KMS-11 (cell line): ENCODE measurements around the gene ZNF45.

ENCODE experiments used
- H2AFZ ChIP-seq: fragments of 200-600 bp; sonication (generic); 2 replicates; pipeline ENCODE4 v1.6.1; 2016; ENCODE audit warnings: antibody characterized with exemption, mixed run types, low read depth
- H3K27ac ChIP-seq: fragments of 200-600 bp; sonication (generic); 2 replicates; pipeline ENCODE4 v1.6.1; 2016; ENCODE audit warnings: mild to moderate bottlenecking, mixed run types
- H3K27me3 ChIP-seq: fragments of 200-600 bp; sonication (generic); 2 replicates; pipeline ENCODE4 v1.6.1; 2017; ENCODE audit warnings: mild to moderate bottlenecking, low read depth, mixed run types, moderate library complexity; ENCODE audit not compliant: insufficient read depth
- H3K36me3 ChIP-seq: fragments of 200-600 bp; sonication (generic); 2 replicates; pipeline ENCODE4 v1.6.1; 2017; ENCODE audit warnings: mild to moderate bottlenecking, mixed run types; ENCODE audit not compliant: insufficient read depth
- H3K4me1 ChIP-seq: fragments of 200-600 bp; sonication (generic); 2 replicates; pipeline ENCODE4 v1.6.1; 2016; ENCODE audit warnings: mild to moderate bottlenecking, low read depth, mixed run types; ENCODE audit not compliant: poor library complexity, severe bottlenecking
- H3K4me2 ChIP-seq: fragments of 200-600 bp; sonication (generic); 2 replicates; pipeline ENCODE4 v1.7.0; 2016; ENCODE audit warnings: mild to moderate bottlenecking, mixed run types
- H3K4me3 ChIP-seq: fragments of 200-600 bp; sonication (generic); IDR thresholded peaks from 2 replicates; pipeline ENCODE4 v1.6.1; 2017; ENCODE audit warnings: low read depth, low read length, mixed read lengths; ENCODE audit not compliant: insufficient read depth
- H3K79me2 ChIP-seq: fragments of 200-600 bp; sonication (generic); 2 replicates; pipeline ENCODE4 v1.6.1; 2016; ENCODE audit warnings: low read depth, mixed run types; ENCODE audit not compliant: insufficient read depth
- H3K9ac ChIP-seq: fragments of 200-600 bp; sonication (generic); 2 replicates; pipeline ENCODE4 v1.6.1; 2016; ENCODE audit warnings: mild to moderate bottlenecking, mixed run types
- H4K20me1 ChIP-seq: fragments of 200-600 bp; sonication (generic); 2 replicates; pipeline ENCODE4 v1.6.1; 2016; ENCODE audit warnings: mild to moderate bottlenecking, mixed run types; ENCODE audit not compliant: insufficient read depth
- CTCF ChIP-seq: fragments of 200-600 bp; sonication (generic); conservative IDR thresholded peaks from 2 replicates; pipeline ENCODE4 v1.6.1; 2017; ENCODE audit warnings: low read depth, mild to moderate bottlenecking, antibody characterized with exemption, low read length, moderate library complexity, mixed read lengths

Gene ZNF45

GRCh38 chr19:43928820-43929219 lies 6.3 kb downstream of the ZNF45 start:
- H3K27me3 ChIP-seq: no peaks in the 10 kb centered on the region
- no peak overlapping the region for H3K4me2 ChIP-seq
- no peak overlapping the region for H3K27ac ChIP-seq
- H3K4me1 ChIP-seq: peaks cover 1% of the 10 kb centered on the region
- H2AFZ ChIP-seq: no peak overlapping the region
- no peaks in the 10 kb centered on the region for H3K79me2 ChIP-seq
- peaks cover 11% of the 10 kb centered on the region; the same call in 1 of the 2 replicates for H3K36me3 ChIP-seq
- no peak overlapping the region for H3K4me3 ChIP-seq
- no peak overlapping the region for H3K9ac ChIP-seq
- TF ChIP-seq CTCF: no peak
- no peaks in the 10 kb centered on the region for H4K20me1 ChIP-seq

- H3K36me3 ChIP-seq: no peaks in the 10 kb centered on the region; the same call in 1 of the 2 replicates
- H3K4me2 ChIP-seq: no peak overlapping the region
- no peaks in the 10 kb centered on the region for H3K79me2 ChIP-seq
- H3K4me1 ChIP-seq: no peaks in the 10 kb centered on the region
- H3K27ac ChIP-seq: no peak overlapping the region
- no peak overlapping the region for H2AFZ ChIP-seq
- no peaks in the 10 kb centered on the region for H4K20me1 ChIP-seq
- TF ChIP-seq CTCF: no peak
- no peak overlapping the region for H3K4me3 ChIP-seq
- H3K27me3 ChIP-seq: no peaks in the 10 kb centered on the region
- H3K9ac ChIP-seq: no peak overlapping the region
Observed at GRCh38 chr19:43923875-43924274, 11.2 kb downstream of the ZNF45 start.

GRCh38 chr19:43914051-43914450 lies 21.0 kb downstream of the ZNF45 start:
- Histone ChIP-seq H3K27ac (no peak overlapping the region), H3K4me3 (no peak overlapping the region), H3K27me3 (no peaks in the 10 kb centered on the region), H3K79me2 (no peaks in the 10 kb centered on the region), H3K36me3 (peaks cover 10% of the 10 kb centered on the region; the same call in 1 of the 2 replicates), H4K20me1 (no peaks in the 10 kb centered on the region), H3K9ac (no peak overlapping the region), H3K4me2 (no peak overlapping the region), H2AFZ (no peak overlapping the region), H3K4me1 (no peaks in the 10 kb centered on the region)
- no peak for TF ChIP-seq CTCF

GRCh38 chr19:43913383-43913782 lies 21.7 kb downstream of the ZNF45 start:
- H3K4me2 ChIP-seq: no peak overlapping the region
- H3K36me3 ChIP-seq: peaks cover 10% of the 10 kb centered on the region; the same call in 1 of the 2 replicates

More at GRCh38 chr19:43913383-43913782, 21.7 kb downstream of the ZNF45 start:
- Histone ChIP-seq H3K4me1 (no peaks in the 10 kb centered on the region), H3K27me3 (no peaks in the 10 kb centered on the region), H3K27ac (no peak overlapping the region), H3K79me2 (no peaks in the 10 kb centered on the region), H4K20me1 (no peaks in the 10 kb centered on the region), H3K9ac (no peak overlapping the region), H2AFZ (no peak overlapping the region), H3K4me3 (no peak overlapping the region)
- no peak for TF ChIP-seq CTCF
